CD4-positive, alpha-beta T cell (primary cell): Measurements from ENCODE around the gene SOX5. TPM values are rescaled to one million over a fixed set of nuclear protein-coding genes. Genes with fewer than 3 reads are reported as not detected.

Experiments
- ATAC-seq: fragments of 200-7000 bp; cut with Tn5 transposase; one replicate; pipeline ENCODE4 v1.10.0; 2022; ENCODE audit warnings: mild to moderate bottlenecking; ENCODE audit not compliant: poor library complexity
- CTCF ChIA-PET: fragments of 350-600 bp; sonication (Branson Sonifier 250); formaldehyde crosslinking; loops from one replicate; lab custom pipeline; 2021; ENCODE audit warnings: antibody characterized with exemption, inconsistent platforms; lab: Charles Lee
- POLR2A ChIA-PET: fragments of 350-600 bp; sonication (Branson Sonifier 250); formaldehyde crosslinking; loops from one replicate; lab custom pipeline; 2021; ENCODE audit warnings: antibody characterized with exemption, inconsistent platforms; lab: Charles Lee
- DNase-seq, 14 experiments: peaks; one replicate each; pipeline ENCODE4 v3.0.0-alpha.2; 2013 to 2020; ENCODE audit warnings: mixed read lengths in 2 of 14
- H3K27ac ChIP-seq, 2 donors: one replicate each; pipeline versions ENCODE4 v1.5.1 to v1.7.0; 2013; ENCODE audit warnings: low read length in 2 of 2, low read depth in 1 of 2, mild to moderate bottlenecking in 1 of 2
- H3K27me3 ChIP-seq, 2 experiments: 1 replicate in 1 of 2; 2 replicates in 1 of 2; pipeline versions ENCODE4 v1.6.1 to v1.7.0; 2013; ENCODE audit warnings: low read length in 2 of 2, control low read depth in 1 of 2, mild to moderate bottlenecking in 1 of 2, moderate library complexity in 1 of 2; ENCODE audit not compliant: insufficient read depth in 2 of 2, control insufficient read depth in 1 of 2
- H3K36me3 ChIP-seq: one replicate; pipeline ENCODE4 v1.6.1; 2013; ENCODE audit warnings: low read length, control low read depth; ENCODE audit not compliant: insufficient read depth
- H3K4me1 ChIP-seq: one replicate; pipeline ENCODE4 v1.6.1; 2013; ENCODE audit warnings: low read length, control low read depth; ENCODE audit not compliant: insufficient read depth
- H3K4me3 ChIP-seq: one replicate; pipeline ENCODE4 v1.5.1; 2013; ENCODE audit warnings: mild to moderate bottlenecking, low read length, moderate library complexity
- H3K9me3 ChIP-seq, 2 experiments: 1 replicate in 1 of 2; 2 replicates in 1 of 2; pipeline versions ENCODE4 v1.6.1 to v1.7.0; 2013; ENCODE audit warnings: low read length in 2 of 2, mild to moderate bottlenecking in 2 of 2, control low read depth in 1 of 2, moderate library complexity in 1 of 2; ENCODE audit not compliant: control insufficient read depth in 1 of 2, insufficient read depth in 1 of 2
- H3K27ac Mint-ChIP-seq: one replicate; pipeline ENCODE4 v1.8.0; 2020; ENCODE audit warnings: mixed read lengths
- H3K27me3 Mint-ChIP-seq: one replicate; pipeline ENCODE4 v1.8.0; 2021; ENCODE audit warnings: mixed read lengths
- H3K36me3 Mint-ChIP-seq: one replicate; pipeline ENCODE4 v1.8.0; 2021; ENCODE audit warnings: low read depth, mixed read lengths
- H3K4me1 Mint-ChIP-seq: one replicate; pipeline ENCODE4 v1.8.0; 2021; ENCODE audit warnings: low read depth, mixed read lengths
- H3K4me3 Mint-ChIP-seq: one replicate; pipeline ENCODE4 v1.8.0; 2020; ENCODE audit warnings: mild to moderate bottlenecking, mixed read lengths
- H3K9me3 Mint-ChIP-seq: one replicate; pipeline ENCODE4 v1.8.0; 2020; ENCODE audit warnings: mixed read lengths
- intact Hi-C, 2 experiments: fragments of 100-400 bp; cut with DNase I in 1 of 2; cut with micrococcal nuclease in 1 of 2; formaldehyde crosslinking; loops; one replicate each; pipeline versions ENCODE4 v1.15.1 to v1.9.0; 2023 to 2025; cut with DNase I, micrococcal nuclease
- total RNA-seq, 174 experiments: library from RNA in 2 of 174; stranded (reverse) in 2 of 174; gene quantifications; one replicate each; pipeline ENCODE4 v1.2.3 and lab custom pipeline; 2021 to 2026
- TF ChIP-seq, protein P1 (sequence below): fragments of 200-600 bp; IDR thresholded peaks from one replicate; pipeline ENCODE4 v1.8.0; 2022; ENCODE audit warnings: antibody characterized with exemption, mild to moderate bottlenecking

Gene SOX5
- total RNA-seq, 2 experiments from 2014 or later, result not detected

DNA sequence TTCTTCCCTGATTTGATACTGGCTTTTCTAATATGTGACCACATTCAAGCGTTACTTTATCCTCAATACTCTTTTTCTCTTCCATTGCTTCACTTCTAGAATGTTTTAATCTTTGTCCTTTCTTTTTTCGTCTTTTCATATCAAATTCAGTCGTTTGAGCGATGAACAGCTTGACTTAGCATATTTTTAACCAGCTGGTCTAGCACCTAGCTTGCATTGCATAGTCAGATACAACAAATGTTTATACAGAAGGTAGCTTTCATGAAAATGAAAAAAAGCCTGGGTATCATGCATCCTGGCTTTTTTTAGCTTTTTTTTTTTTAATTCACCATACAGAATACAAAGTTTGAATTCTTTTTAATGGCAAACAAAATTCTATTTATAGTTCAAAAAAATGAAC is 1.2 kb downstream of the SOX5 start:
- no peaks in the 10 kb centered on the region for H3K27me3 ChIP-seq
- H3K27me3 Mint-ChIP-seq, result no peaks in the 10 kb centered on the region
- no peaks in the 10 kb centered on the region for H3K36me3 Mint-ChIP-seq
- intact Hi-C loops, result no loop called here
- H3K4me3 Mint-ChIP-seq, result no peak overlapping the region
- CTCF ChIA-PET, result interaction anchor here (1.0 kb wide), 1 partner anchor 72 kb away, joined by 3 read pairs; no protein-coding TSS in a partner anchor
- H3K36me3 ChIP-seq, result no peaks in the 10 kb centered on the region
- no peak for ATAC-seq
- TF ChIP-seq, protein P1, sequence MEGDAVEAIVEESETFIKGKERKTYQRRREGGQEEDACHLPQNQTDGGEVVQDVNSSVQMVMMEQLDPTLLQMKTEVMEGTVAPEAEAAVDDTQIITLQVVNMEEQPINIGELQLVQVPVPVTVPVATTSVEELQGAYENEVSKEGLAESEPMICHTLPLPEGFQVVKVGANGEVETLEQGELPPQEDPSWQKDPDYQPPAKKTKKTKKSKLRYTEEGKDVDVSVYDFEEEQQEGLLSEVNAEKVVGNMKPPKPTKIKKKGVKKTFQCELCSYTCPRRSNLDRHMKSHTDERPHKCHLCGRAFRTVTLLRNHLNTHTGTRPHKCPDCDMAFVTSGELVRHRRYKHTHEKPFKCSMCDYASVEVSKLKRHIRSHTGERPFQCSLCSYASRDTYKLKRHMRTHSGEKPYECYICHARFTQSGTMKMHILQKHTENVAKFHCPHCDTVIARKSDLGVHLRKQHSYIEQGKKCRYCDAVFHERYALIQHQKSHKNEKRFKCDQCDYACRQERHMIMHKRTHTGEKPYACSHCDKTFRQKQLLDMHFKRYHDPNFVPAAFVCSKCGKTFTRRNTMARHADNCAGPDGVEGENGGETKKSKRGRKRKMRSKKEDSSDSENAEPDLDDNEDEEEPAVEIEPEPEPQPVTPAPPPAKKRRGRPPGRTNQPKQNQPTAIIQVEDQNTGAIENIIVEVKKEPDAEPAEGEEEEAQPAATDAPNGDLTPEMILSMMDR, result no peak
- POLR2A ChIA-PET, result no interaction called here
- no peaks in the 10 kb centered on the region for H3K4me1 Mint-ChIP-seq
- no peaks in the 10 kb centered on the region for H3K4me1 ChIP-seq
- no peak overlapping the region for H3K27ac Mint-ChIP-seq
- H3K9me3 Mint-ChIP-seq, result no peaks in the 10 kb centered on the region
- H3K4me3 ChIP-seq, result no peak overlapping the region
- H3K27ac ChIP-seq, result no peak overlapping the region
- H3K9me3 ChIP-seq, result no peaks in the 10 kb centered on the region
- DNase-seq, result no peak

DNA sequence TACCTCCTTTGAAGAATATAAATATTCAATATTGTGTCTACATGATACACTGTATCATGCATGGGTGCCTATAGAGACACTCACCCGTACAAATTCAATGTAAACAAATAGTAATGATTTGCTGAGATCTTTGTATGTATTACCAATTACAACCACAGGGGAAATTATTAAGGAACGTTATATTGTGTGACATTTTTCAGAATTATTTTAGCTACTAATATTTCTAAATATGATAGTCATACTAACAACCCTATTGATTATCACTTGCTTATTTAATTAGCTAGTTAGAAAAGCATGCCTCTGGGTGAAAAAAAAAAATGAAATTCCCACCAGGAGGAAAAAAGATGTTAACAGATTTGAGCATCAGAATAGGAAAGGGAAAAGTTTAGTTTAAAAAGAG is 2.1 kb downstream of the SOX5 start:
- no peaks in the 10 kb centered on the region for H3K4me1 Mint-ChIP-seq
- intact Hi-C loops, result no loop called here
- CTCF ChIA-PET, result no interaction called here

DNA sequence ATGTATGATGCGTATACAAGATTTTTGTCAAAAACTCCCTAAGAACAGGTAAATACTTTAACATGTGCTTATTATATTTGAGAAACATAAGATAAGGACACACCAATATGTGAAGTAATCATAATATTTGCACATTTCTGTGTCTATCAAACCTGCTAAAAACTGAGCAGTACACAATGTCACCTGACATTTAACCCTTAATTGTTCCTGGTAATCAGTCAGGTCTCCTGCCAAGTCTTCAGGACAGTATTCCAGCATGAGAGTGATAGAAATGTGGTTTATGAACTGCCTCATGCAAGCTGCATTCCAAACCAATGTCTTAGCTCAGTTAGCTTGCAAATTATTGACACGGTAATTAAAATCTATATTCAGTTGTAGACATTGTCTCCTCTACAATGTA is 4.2 kb downstream of the SOX5 start:
- no peak for DNase-seq
- H3K27me3 Mint-ChIP-seq, result no peaks in the 10 kb centered on the region
- POLR2A ChIA-PET, result no interaction called here
- H3K4me1 Mint-ChIP-seq, result no peaks in the 10 kb centered on the region
- Histone ChIP-seq H3K36me3 (no peaks in the 10 kb centered on the region), H3K9me3 (no peaks in the 10 kb centered on the region), H3K27me3 (no peaks in the 10 kb centered on the region), H3K4me3 (no peak overlapping the region), H3K27ac (no peak overlapping the region), H3K4me1 (no peaks in the 10 kb centered on the region)
- no peak for ATAC-seq
- TF ChIP-seq, protein P1, result no peak
- H3K4me3 Mint-ChIP-seq, result no peak overlapping the region
- no peaks in the 10 kb centered on the region for H3K36me3 Mint-ChIP-seq
- no peak overlapping the region for H3K27ac Mint-ChIP-seq
- CTCF ChIA-PET, result no interaction called here
- H3K9me3 Mint-ChIP-seq, result no peaks in the 10 kb centered on the region
- intact Hi-C loops, result no loop called here

More for the DNA sequence above, 2.1 kb downstream of the SOX5 start:
- DNase-seq (no peak), ATAC-seq (no peak)
- Mint-ChIP-seq H3K9me3 (no peaks in the 10 kb centered on the region), H3K27ac (no peak overlapping the region), H3K4me3 (no peak overlapping the region), H3K36me3 (no peaks in the 10 kb centered on the region), H3K27me3 (no peaks in the 10 kb centered on the region)
- no peak overlapping the region for H3K27ac ChIP-seq
- no peaks in the 10 kb centered on the region for H3K9me3 ChIP-seq
- H3K36me3 ChIP-seq, result no peaks in the 10 kb centered on the region
- TF ChIP-seq, protein P1, result no peak
- H3K4me1 ChIP-seq, result no peaks in the 10 kb centered on the region
- no peaks in the 10 kb centered on the region for H3K27me3 ChIP-seq
- POLR2A ChIA-PET, result no interaction called here
- no peak overlapping the region for H3K4me3 ChIP-seq
